A549 (cell line): ENCODE results near the gene RBBP7. TPM values are rescaled to one million over a fixed set of nuclear protein-coding genes. Genes with fewer than 3 reads are reported as not detected.

Experiments used
- ATAC-seq, 2 experiments: fragments of 200-7000 bp in 1 of 2; fragments of >200 bp in 1 of 2; cut with Nextera tagmentation in 1 of 2; cut with Tn5 transposase in 1 of 2; 3 replicates each; pipeline versions ENCODE4 v1.8.0 to v1.9.1; 2018 to 2020; ENCODE audit warnings: mild to moderate bottlenecking in 1 of 2, moderate library complexity in 1 of 2
- CTCF ChIA-PET: fragments of 300-600 bp; sonication (Branson Sonifier 250); formaldehyde crosslinking; extraction: SDS; loops from one replicate; lab custom pipeline; 2021; ENCODE audit warnings: antibody characterized with exemption, inconsistent platforms; lab: Yijun Ruan, JAX
- POLR2A ChIA-PET: fragments of 350-600 bp; formaldehyde crosslinking; extraction: SDS; loops from one replicate; lab custom pipeline; 2021; ENCODE audit warnings: antibody characterized with exemption, inconsistent platforms; lab: Yijun Ruan, JAX
- DNase-seq, 2 experiments: peaks; one replicate each; pipeline versions ENCODE4 v3.0.0 to v3.0.0-alpha.2; 2011 to 2016; ENCODE audit warnings: low read depth in 1 of 2, low spot score in 1 of 2
- FAIRE-seq: peaks from 2 replicates; lab custom pipeline; 2011; peaks lifted over from hg19 to GRCh38; lab: Jason Lieb, UNC
- H3K27ac ChIP-seq, 2 experiments: fragments of >200 bp; sonication (Bioruptor Twin); formaldehyde crosslinking; 3 replicates each; pipeline ENCODE4 v1.5.1; 2016 to 2017
- H3K4me1 ChIP-seq: fragments of >200 bp; sonication (Bioruptor Twin); formaldehyde crosslinking; 3 replicates; pipeline ENCODE4 v1.6.1; 2016
- H3K4me2 ChIP-seq: fragments of >200 bp; sonication (Bioruptor Twin); formaldehyde crosslinking; 3 replicates; pipeline ENCODE4 v1.6.1; 2016
- H3K4me3 ChIP-seq: fragments of >200 bp; sonication (Bioruptor Twin); formaldehyde crosslinking; 3 replicates; pipeline ENCODE4 v1.5.1; 2016
- H3K9me3 ChIP-seq: fragments of >200 bp; sonication (Bioruptor Twin); formaldehyde crosslinking; 3 replicates; pipeline ENCODE4 v1.6.1; 2016
- ATOH8 ChIP-seq: fragments of 250-450 bp; sonication (Bioruptor Pico); IDR thresholded peaks from 2 replicates; pipeline ENCODE4 v1.5.0; 2020; ENCODE audit warnings: low read depth, mild to moderate bottlenecking, moderate library complexity
- BHLHE40 ChIP-seq: IDR thresholded peaks from 2 replicates; pipeline ENCODE4 v1.6.1; 2012; ENCODE audit warnings: low read depth, low read length, inconsistent platforms
- CHD4 ChIP-seq: fragments of 200-600 bp; sonication (generic); IDR thresholded peaks from 2 replicates; pipeline ENCODE4 v1.6.1; 2016; ENCODE audit warnings: antibody characterized with exemption, mild to moderate bottlenecking, borderline replicate concordance
- E2F6 ChIP-seq: IDR thresholded peaks from 2 replicates; pipeline ENCODE4 v1.6.1; 2012; ENCODE audit warnings: low read depth, borderline replicate concordance
- EP300 ChIP-seq, 2 experiments: fragments of >200 bp; sonication (Bioruptor Twin); formaldehyde crosslinking; IDR thresholded peaks; 2 replicates in 1 of 2; 3 replicates in 1 of 2; pipeline ENCODE4 v1.6.1; 2016 to 2017
- FOXS1 ChIP-seq: fragments of 250-450 bp; sonication (Bioruptor Pico); IDR thresholded peaks from 2 replicates; pipeline ENCODE4 v1.5.0; 2020; ENCODE audit warnings: mild to moderate bottlenecking, moderate library complexity
- HDAC2 ChIP-seq: fragments of 200-600 bp; sonication (generic); IDR thresholded peaks from 2 replicates; pipeline ENCODE4 v1.6.1; 2016
- HEYL ChIP-seq: fragments of 250-450 bp; sonication (Bioruptor Pico); IDR thresholded peaks from 2 replicates; pipeline ENCODE4 v1.8.0; 2021; ENCODE audit warnings: mild to moderate bottlenecking, moderate library complexity
- HOXA7 ChIP-seq: fragments of 250-450 bp; sonication (Bioruptor Pico); IDR thresholded peaks from 2 replicates; pipeline ENCODE4 v1.5.0; 2020; ENCODE audit warnings: mild to moderate bottlenecking, moderate library complexity
- MAX ChIP-seq: IDR thresholded peaks from 2 replicates; pipeline ENCODE4 v1.6.1; 2012
- NPAS2 ChIP-seq: fragments of 250-450 bp; sonication (Bioruptor Pico); IDR thresholded peaks from 2 replicates; pipeline ENCODE4 v1.8.0; 2022; ENCODE audit warnings: mild to moderate bottlenecking, moderate library complexity, borderline replicate concordance
- PHF8 ChIP-seq: fragments of 200-600 bp; sonication (generic); IDR thresholded peaks from 2 replicates; pipeline ENCODE4 v1.6.1; 2016; ENCODE audit warnings: low read depth, mild to moderate bottlenecking, antibody characterized with exemption, moderate library complexity, borderline replicate concordance
- POLR2AphosphoS2 ChIP-seq: conservative IDR thresholded peaks from 2 replicates; pipeline ENCODE4 v1.6.1; 2012; ENCODE audit warnings: low read length, improper control_type of control experiment, inconsistent platforms
- RAD21 ChIP-seq, 2 experiments: fragments of >200 bp in 1 of 2; sonication (Bioruptor Twin) in 1 of 2; formaldehyde crosslinking in 1 of 2; IDR thresholded peaks in 1 of 2; conservative IDR thresholded peaks in 1 of 2; 2 replicates in 1 of 2; 3 replicates in 1 of 2; pipeline ENCODE4 v1.6.1; 2012 to 2018; ENCODE audit warnings: inconsistent platforms in 1 of 2
- RARB ChIP-seq: fragments of 250-450 bp; sonication (Bioruptor Pico); IDR thresholded peaks from 2 replicates; pipeline ENCODE4 v1.8.0; 2021; ENCODE audit warnings: mild to moderate bottlenecking, moderate library complexity
- RCOR1 ChIP-seq: fragments of 150-350 bp; IDR thresholded peaks from 2 replicates; pipeline ENCODE4 v1.6.1; 2014; ENCODE audit warnings: antibody characterized with exemption, low read length, low read depth
- TFCP2L1 ChIP-seq: fragments of 250-450 bp; sonication (Bioruptor Pico); IDR thresholded peaks from 2 replicates; pipeline ENCODE4 v1.5.0; 2021; ENCODE audit warnings: mild to moderate bottlenecking
- TP53 ChIP-seq: fragments of 250-450 bp; sonication (Bioruptor Pico); IDR thresholded peaks from 2 replicates; pipeline ENCODE4 v1.5.0; 2021; ENCODE audit warnings: mild to moderate bottlenecking, moderate library complexity
- WGBS: methylation state at CpG from one replicate; pipeline ENCODE4 v1.1.6; 2017; ENCODE audit errors: missing lambda C conversion rate; 5-methylcytosine and 5-hydroxymethylcytosine counted together
- polyA plus RNA-seq, 4 experiments: library from polyadenylated mRNA; depleted of rRNA in 3 of 4; stranded (reverse); fragments of >200 nt; fragmentation: RNase III in 1 of 4; extraction: RNeasy Plus Mini Kit Qiagen cat#74134 plus additional on column Dnase treatment in 1 of 4; gene quantifications; 2 replicates in 3 of 4; 3 replicates in 1 of 4; pipeline ENCODE4 v1.2.3, GENCODE V29; 2011 to 2017
- TF ChIP-seq, protein P1 (sequence below): fragments of 250-450 bp; sonication (Bioruptor Pico); IDR thresholded peaks from 2 replicates; pipeline ENCODE4 v1.5.0; 2021; ENCODE audit warnings: mild to moderate bottlenecking, moderate library complexity, borderline replicate concordance
- TF ChIP-seq, protein P2 (sequence below): IDR thresholded peaks from 2 replicates; pipeline ENCODE4 v1.6.1; 2012
- TF ChIP-seq, protein P3 (sequence below): fragments of >200 bp; sonication (Bioruptor Twin); formaldehyde crosslinking; IDR thresholded peaks from 3 replicates; pipeline ENCODE4 v1.5.1; 2016
- TF ChIP-seq, protein P4 (sequence below): fragments of 450-650 bp; IDR thresholded peaks from 2 replicates; pipeline ENCODE4 v1.6.1; 2014; ENCODE audit warnings: antibody characterized with exemption

The RBBP7 gene
- polyA plus RNA-seq, 2 of the 4 experiments (the other 2 are of a cell fraction), result 222 to 301 TPM

DNA sequence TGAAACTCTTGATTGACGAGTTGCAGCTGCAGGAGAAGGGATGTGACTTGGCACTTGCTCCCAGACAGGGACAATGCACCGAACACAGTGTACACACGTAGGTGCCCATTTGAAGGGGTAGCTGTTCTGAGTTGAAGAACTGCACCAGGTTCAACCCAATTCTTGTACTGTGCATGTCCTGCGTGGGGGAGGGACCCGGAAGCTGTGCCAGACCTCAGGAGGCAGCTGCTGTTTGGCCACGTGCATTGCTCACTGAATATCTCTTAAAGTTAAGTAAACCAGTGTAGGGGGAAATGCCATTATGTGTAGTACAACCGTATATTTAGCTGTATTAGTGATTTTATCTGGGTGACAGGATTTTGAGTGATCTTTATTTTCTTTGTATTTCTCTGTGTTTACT, 12.0 kb upstream of the RBBP7 start:
- ATAC-seq (peak; percentile 62 to 63), FAIRE-seq (peak; percentile 13), DNase-seq (peak in 1 of 2 experiments; percentile 21)
- H3K9me3 ChIP-seq, result no peaks in the 10 kb centered on the region
- ChIA-PET CTCF (interaction anchor here (0.8 to 9.2 kb wide), 34 partner anchors 10 to 1353 kb away, joined by 3 to 161 read pairs (median 5); partner anchors contain the start of gene RBBP7), POLR2A (interaction anchor here (0.5 to 2.7 kb wide), 5 partner anchors 11 to 231 kb away, joined by 3 to 22 read pairs (median 4); partner anchors contain the start of gene RBBP7)
- peak overlapping the region; percentile 87 for H3K4me2 ChIP-seq
- peak overlapping the region; percentile 50 for H3K4me3 ChIP-seq
- TF ChIP-seq MAX (peak; percentile 19; the same call in 1 of the 2 replicates), FOXS1 (CRISPR knock-in tag) (no peak), RAD21 (conservative IDR thresholded peaks at IDR 0.05 in 1 of 2, IDR thresholded peaks at IDR 0.05 in 1 of 2) (no peak)
- H3K4me1 ChIP-seq, result no peaks in the 10 kb centered on the region
- H3K27ac ChIP-seq, result peak overlapping the region; percentile 73 to 86
- WGBS, result 21% methylated on average over 7 of the region's 7 CpGs

GRCh38 chrX:16876696-16877095, 6.5 kb upstream of the RBBP7 start:
- H3K4me2 ChIP-seq, result no peak overlapping the region
- FAIRE-seq (no peak), DNase-seq (no peak), ATAC-seq (no peak)
- no peak overlapping the region for H3K4me3 ChIP-seq
- H3K9me3 ChIP-seq, result no peaks in the 10 kb centered on the region
- peaks cover 4% of the 10 kb centered on the region; the same call in 1 of the 3 replicates for H3K4me1 ChIP-seq
- CTCF ChIA-PET, result interaction anchor here (0.6 to 3.0 kb wide), 2 partner anchors 65 to 170 kb away, joined by 3 to 9 read pairs; no protein-coding TSS in a partner anchor
- WGBS, result 17% methylated on average over 1 of the region's 1 CpG
- H3K27ac ChIP-seq, result no peak overlapping the region
- TF ChIP-seq RARB (CRISPR knock-in tag), result no peak
- TF ChIP-seq EP300 (IDR thresholded peaks at IDR 0.05), result no peak
- TF ChIP-seq HDAC2, result no peak
- TF ChIP-seq, protein P1, sequence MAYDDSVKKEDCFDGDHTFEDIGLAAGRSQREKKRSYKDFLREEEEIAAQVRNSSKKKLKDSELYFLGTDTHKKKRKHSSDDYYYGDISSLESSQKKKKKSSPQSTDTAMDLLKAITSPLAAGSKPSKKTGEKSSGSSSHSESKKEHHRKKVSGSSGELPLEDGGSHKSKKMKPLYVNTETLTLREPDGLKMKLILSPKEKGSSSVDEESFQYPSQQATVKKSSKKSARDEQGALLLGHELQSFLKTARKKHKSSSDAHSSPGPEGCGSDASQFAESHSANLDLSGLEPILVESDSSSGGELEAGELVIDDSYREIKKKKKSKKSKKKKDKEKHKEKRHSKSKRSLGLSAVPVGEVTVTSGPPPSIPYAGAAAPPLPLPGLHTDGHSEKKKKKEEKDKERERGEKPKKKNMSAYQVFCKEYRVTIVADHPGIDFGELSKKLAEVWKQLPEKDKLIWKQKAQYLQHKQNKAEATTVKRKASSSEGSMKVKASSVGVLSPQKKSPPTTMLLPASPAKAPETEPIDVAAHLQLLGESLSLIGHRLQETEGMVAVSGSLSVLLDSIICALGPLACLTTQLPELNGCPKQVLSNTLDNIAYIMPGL (CRISPR knock-in tag), result no peak
- no peak for TF ChIP-seq CHD4
- TF ChIP-seq TP53 (CRISPR knock-in tag), result no peak
- no peak for TF ChIP-seq POLR2AphosphoS2
- no peak for TF ChIP-seq ATOH8 (CRISPR knock-in tag)
- no peak for TF ChIP-seq NPAS2 (CRISPR knock-in tag)
- TF ChIP-seq, protein P2, sequence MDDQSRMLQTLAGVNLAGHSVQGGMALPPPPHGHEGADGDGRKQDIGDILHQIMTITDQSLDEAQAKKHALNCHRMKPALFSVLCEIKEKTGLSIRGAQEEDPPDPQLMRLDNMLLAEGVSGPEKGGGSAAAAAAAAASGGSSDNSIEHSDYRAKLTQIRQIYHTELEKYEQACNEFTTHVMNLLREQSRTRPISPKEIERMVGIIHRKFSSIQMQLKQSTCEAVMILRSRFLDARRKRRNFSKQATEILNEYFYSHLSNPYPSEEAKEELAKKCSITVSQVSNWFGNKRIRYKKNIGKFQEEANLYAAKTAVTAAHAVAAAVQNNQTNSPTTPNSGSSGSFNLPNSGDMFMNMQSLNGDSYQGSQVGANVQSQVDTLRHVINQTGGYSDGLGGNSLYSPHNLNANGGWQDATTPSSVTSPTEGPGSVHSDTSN, result no peak
- POLR2A ChIA-PET, result no interaction called here

DNA sequence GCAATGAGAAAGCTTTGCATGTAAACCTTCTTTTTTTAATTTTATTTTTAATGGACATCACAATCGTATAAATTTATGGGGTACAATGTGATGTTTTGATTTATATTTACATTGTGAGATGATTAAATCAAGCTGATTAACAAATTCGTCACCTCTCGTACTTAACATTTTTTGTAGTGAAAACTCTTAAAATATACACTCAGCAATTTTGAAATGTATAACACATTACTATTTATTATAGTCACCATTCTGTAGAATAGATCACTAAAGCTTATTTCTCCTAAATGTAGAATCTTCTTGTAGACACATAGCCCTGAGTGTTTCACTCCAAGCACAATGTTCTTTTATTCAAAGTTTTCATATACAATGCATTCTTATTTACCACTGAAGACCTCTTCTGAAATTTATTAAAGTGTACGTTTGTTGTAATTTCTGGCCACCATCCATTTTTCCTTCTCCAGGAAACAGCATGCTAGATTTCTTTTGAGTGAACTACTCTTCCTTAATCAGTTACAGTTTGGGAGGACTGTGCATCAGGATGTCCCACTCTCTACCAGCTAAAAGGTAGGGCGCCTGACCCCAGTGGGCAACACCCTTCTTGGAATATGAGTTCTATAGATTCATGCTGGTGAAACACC, 4.4 kb upstream of the RBBP7 start:
- H3K27ac ChIP-seq, result no peak overlapping the region
- ATAC-seq, result no peak
- ChIA-PET POLR2A (no interaction called here), CTCF (interaction anchor here (0.6 to 6.2 kb wide), 4 partner anchors 8 to 48 kb away, joined by 3 to 47 read pairs (median 4); no protein-coding TSS in a partner anchor)
- no peak for DNase-seq
- 76% methylated on average over 5 of the region's 5 CpGs for WGBS
- peaks cover 8% of the 10 kb centered on the region; the same call in 2 of the 3 replicates for H3K4me1 ChIP-seq
- H3K4me3 ChIP-seq, result no peak overlapping the region
- no peak for FAIRE-seq
- H3K9me3 ChIP-seq, result no peaks in the 10 kb centered on the region
- TF ChIP-seq RCOR1, result no peak
- no peak for TF ChIP-seq POLR2AphosphoS2
- TF ChIP-seq BHLHE40, result no peak
- TF ChIP-seq PHF8, result no peak
- TF ChIP-seq, protein P3, sequence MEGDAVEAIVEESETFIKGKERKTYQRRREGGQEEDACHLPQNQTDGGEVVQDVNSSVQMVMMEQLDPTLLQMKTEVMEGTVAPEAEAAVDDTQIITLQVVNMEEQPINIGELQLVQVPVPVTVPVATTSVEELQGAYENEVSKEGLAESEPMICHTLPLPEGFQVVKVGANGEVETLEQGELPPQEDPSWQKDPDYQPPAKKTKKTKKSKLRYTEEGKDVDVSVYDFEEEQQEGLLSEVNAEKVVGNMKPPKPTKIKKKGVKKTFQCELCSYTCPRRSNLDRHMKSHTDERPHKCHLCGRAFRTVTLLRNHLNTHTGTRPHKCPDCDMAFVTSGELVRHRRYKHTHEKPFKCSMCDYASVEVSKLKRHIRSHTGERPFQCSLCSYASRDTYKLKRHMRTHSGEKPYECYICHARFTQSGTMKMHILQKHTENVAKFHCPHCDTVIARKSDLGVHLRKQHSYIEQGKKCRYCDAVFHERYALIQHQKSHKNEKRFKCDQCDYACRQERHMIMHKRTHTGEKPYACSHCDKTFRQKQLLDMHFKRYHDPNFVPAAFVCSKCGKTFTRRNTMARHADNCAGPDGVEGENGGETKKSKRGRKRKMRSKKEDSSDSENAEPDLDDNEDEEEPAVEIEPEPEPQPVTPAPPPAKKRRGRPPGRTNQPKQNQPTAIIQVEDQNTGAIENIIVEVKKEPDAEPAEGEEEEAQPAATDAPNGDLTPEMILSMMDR, result no peak
- no peak for TF ChIP-seq HOXA7 (CRISPR knock-in tag)
- no peak for TF ChIP-seq TFCP2L1 (CRISPR knock-in tag)
- TF ChIP-seq E2F6, result no peak
- TF ChIP-seq HEYL, result no peak
- TF ChIP-seq, protein P4, sequence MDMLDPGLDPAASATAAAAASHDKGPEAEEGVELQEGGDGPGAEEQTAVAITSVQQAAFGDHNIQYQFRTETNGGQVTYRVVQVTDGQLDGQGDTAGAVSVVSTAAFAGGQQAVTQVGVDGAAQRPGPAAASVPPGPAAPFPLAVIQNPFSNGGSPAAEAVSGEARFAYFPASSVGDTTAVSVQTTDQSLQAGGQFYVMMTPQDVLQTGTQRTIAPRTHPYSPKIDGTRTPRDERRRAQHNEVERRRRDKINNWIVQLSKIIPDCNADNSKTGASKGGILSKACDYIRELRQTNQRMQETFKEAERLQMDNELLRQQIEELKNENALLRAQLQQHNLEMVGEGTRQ, result no peak
- H3K4me2 ChIP-seq, result no peak overlapping the region
